Tibial artery (tissue), 4 donors: Measurements from ENCODE around the gene MACROD2.

ENCODE experiments used
- DNase-seq, 2 donors: peaks; one replicate each; pipeline ENCODE4 v3.0.0-alpha.2; 2019
- H3K27ac ChIP-seq, 2 donors: fragments of 200-600 bp; sonication (generic) in 1 of 2; 1 replicate in 1 of 2; 2 replicates in 1 of 2; pipeline ENCODE4 v1.5.1; 2018 to 2019; ENCODE audit warnings: mild to moderate bottlenecking in 1 of 2
- H3K27me3 ChIP-seq, 2 donors: fragments of 200-600 bp; sonication (generic) in 1 of 2; one replicate each; pipeline versions ENCODE4 v1.5.1 to v1.6.0; 2016 to 2019
- H3K36me3 ChIP-seq, 3 donors: fragments of 200-600 bp; sonication (generic) in 2 of 3; one replicate each; pipeline ENCODE4 v1.5.1; 2016 to 2019; ENCODE audit warnings: mild to moderate bottlenecking in 2 of 3
- H3K4me1 ChIP-seq, 4 donors: fragments of 200-600 bp; sonication (generic) in 2 of 4; 1 replicate in 3 of 4; 2 replicates in 1 of 4; pipeline ENCODE4 v1.5.1; 2016 to 2019
- H3K4me3 ChIP-seq, 2 donors: fragments of 200-600 bp; sonication (generic) in 1 of 2; 1 replicate in 1 of 2; 2 replicates in 1 of 2; pipeline ENCODE4 v1.5.1; 2018 to 2019; ENCODE audit warnings: mild to moderate bottlenecking in 2 of 2
- H3K9me3 ChIP-seq, 3 donors: fragments of 200-600 bp; sonication (generic) in 1 of 3; one replicate each; pipeline ENCODE4 v1.5.1; 2016 to 2019
- CTCF ChIP-seq, 2 experiments: fragments of 200-600 bp in 1 of 2; fragments of 450-650 bp in 1 of 2; IDR thresholded peaks; one replicate each; pipeline ENCODE4 v1.5.1; 2017 to 2019; ENCODE audit warnings: antibody characterized with exemption in 2 of 2, mild to moderate bottlenecking in 1 of 2, moderate library complexity in 1 of 2
- intact Hi-C: fragments of 100-400 bp; cut with DNase I; formaldehyde crosslinking; loops from one replicate; pipeline ENCODE4 v1.15.0; 2023; ENCODE audit warnings: low total_unique reads

MACROD2 gene

GRCh38 chr20:15863735-15864134 lies 1868.4 kb downstream of the MACROD2 start:
- no peak for DNase-seq
- H3K27ac ChIP-seq = no peak overlapping the region
- intact Hi-C loops = no loop called here
- no peak for TF ChIP-seq CTCF (IDR thresholded peaks at IDR 0.05)
- no peak overlapping the region for H3K4me3 ChIP-seq
- H3K9me3 ChIP-seq = no peaks in the 10 kb centered on the region
- no peaks in the 10 kb centered on the region for H3K4me1 ChIP-seq
- H3K27me3 ChIP-seq = no peaks in the 10 kb centered on the region
- no peaks in the 10 kb centered on the region for H3K36me3 ChIP-seq

DNA sequence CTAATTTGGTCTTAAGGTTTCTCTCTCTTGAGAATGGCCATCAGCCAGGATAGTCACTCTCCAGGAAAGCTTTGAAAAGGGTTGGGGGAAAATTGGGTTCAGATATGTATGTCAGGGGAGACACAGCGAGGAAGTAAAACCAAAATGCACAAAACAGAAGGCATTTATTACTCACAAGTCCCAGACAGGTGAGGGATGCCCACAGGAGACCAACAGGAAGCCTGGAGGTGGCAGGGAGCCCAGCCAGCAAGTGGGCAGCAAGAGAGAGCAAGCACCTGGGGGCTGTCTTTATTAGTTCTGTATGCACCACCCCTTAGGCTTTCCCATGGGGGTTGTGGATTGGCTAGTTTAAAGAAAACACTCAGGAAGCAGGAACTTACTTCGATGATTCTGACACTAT lies 1870.2 kb downstream of the MACROD2 start:
- intact Hi-C loops = no loop called here
- H3K9me3 ChIP-seq = no peaks in the 10 kb centered on the region
- TF ChIP-seq CTCF (IDR thresholded peaks at IDR 0.05) = no peak
- no peak overlapping the region for H3K4me3 ChIP-seq
- H3K36me3 ChIP-seq = no peaks in the 10 kb centered on the region
- DNase-seq = no peak
- no peaks in the 10 kb centered on the region for H3K4me1 ChIP-seq
- no peak overlapping the region for H3K27ac ChIP-seq
- no peaks in the 10 kb centered on the region for H3K27me3 ChIP-seq

DNA sequence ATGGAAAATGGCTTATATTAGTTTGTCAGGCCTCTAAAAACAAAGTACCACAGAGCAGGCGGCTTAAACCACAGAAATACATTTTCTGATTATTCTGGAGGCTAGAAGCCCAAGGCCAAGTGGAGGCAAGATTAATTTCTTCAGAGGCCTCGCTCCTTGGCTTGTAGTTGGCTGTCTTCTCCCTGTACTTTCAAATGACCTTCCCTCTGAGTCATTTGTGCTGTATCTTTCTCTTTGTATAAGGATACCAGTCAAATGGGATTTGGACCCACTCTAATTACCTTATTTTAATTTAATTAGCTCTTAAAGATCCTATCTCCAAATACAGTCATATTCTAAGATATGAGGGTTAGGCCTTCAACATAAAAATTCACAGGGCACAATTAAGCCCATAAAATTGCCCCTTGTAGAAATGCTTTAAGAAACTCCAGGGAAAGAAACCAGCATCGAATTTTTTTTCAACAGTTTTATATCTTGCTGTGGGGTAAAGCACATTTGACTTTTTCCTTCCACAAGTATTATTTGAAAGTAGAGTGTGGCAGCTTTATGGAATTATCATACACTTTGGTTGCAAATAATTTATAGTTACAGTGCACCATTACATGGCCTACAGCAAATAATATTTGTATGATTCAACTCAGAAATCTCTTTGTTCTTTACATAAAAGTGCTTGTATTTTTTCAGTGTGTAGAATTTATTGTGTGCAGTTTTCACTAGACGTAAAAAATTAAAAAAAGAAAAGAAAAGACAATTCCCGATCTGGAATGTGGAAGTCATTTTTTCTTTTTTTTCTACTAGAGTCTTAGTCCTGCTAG lies 1871.8 kb downstream of the MACROD2 start:
- intact Hi-C loops = no loop called here
- Histone ChIP-seq H3K36me3 (no peaks in the 10 kb centered on the region), H3K27ac (no peak overlapping the region), H3K27me3 (no peaks in the 10 kb centered on the region), H3K9me3 (no peaks in the 10 kb centered on the region), H3K4me1 (no peaks in the 10 kb centered on the region), H3K4me3 (no peak overlapping the region)
- no peak for TF ChIP-seq CTCF (IDR thresholded peaks at IDR 0.05)
- DNase-seq = no peak

GRCh38 chr20:15867899-15868298 lies 1872.6 kb downstream of the MACROD2 start:
- intact Hi-C loops = no loop called here
- no peak for DNase-seq
- Histone ChIP-seq H3K4me3 (no peak overlapping the region), H3K27ac (no peak overlapping the region), H3K9me3 (no peaks in the 10 kb centered on the region), H3K27me3 (no peaks in the 10 kb centered on the region), H3K36me3 (no peaks in the 10 kb centered on the region), H3K4me1 (no peaks in the 10 kb centered on the region)
- no peak for TF ChIP-seq CTCF (IDR thresholded peaks at IDR 0.05)

DNA sequence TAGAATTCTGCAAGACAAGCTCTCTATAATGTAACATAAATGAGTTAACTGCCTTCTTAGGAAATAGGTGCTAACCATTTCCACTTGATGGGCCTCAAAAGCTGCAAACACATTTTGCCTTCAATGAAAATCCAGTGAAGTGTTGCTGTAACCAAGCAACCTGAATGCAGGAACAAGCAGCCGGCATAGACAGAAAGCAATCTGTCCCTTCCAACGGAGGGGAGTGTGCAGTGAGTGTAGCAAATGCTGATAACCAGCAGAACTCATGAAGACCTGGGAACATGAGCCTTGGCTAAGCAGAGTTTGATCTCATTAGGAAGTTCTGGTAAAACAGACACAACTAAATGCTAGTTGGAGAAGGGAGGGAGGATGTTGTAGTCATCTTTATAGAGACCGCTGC lies 1880.1 kb downstream of the MACROD2 start:
- H3K9me3 ChIP-seq = peaks cover 0 to 4% (median 0%) of the 10 kb centered on the region in 3 donors
- no peaks in the 10 kb centered on the region for H3K27me3 ChIP-seq
- no peak for TF ChIP-seq CTCF (IDR thresholded peaks at IDR 0.05)
- no peaks in the 10 kb centered on the region for H3K36me3 ChIP-seq
- no peak overlapping the region for H3K27ac ChIP-seq
- DNase-seq = no peak
- intact Hi-C loops = no loop called here
- H3K4me3 ChIP-seq = no peak overlapping the region
- no peaks in the 10 kb centered on the region for H3K4me1 ChIP-seq
